ENCODE data around the gene CHPT1.

The CHPT1 gene

GRCh38 chr12:101767537-101767936 lies 70.1 kb downstream of the CHPT1 start:
- no peaks in the 10 kb centered on the region for H3K27me3 ChIP-seq (ENCODE audit: insufficient read depth, poor library complexity, severe bottlenecking)
- no peak overlapping the region for H3K27ac ChIP-seq (replicated peaks)
- TF ChIP-seq GABPA (IDR thresholded peaks at IDR 0.05; ENCODE audit: low read depth) (no peak), SPI1 (IDR thresholded peaks at IDR 0.05; ENCODE audit: borderline replicate concordance, low read depth) (no peak), POLR2AphosphoS5 (IDR thresholded peaks at IDR 0.05; ENCODE audit: low read depth) (no peak), REST (IDR thresholded peaks at IDR 0.05; ENCODE audit: insufficient replicate concordance, low read depth) (no peak), CTCF (IDR thresholded peaks at IDR 0.05; ENCODE audit: insufficient read depth, low read length) (no peak)
- no peak overlapping the region for H3K4me3 ChIP-seq (replicated peaks; ENCODE audit: insufficient read depth, low read length)
- DNase-seq (ENCODE audit: low read depth in 1 of 2, low spot score in 1 of 2), result no peak

GRCh38 chr12:101768781-101769180 lies 71.3 kb downstream of the CHPT1 start:
- no peak overlapping the region for H3K27ac ChIP-seq (replicated peaks)
- no peaks in the 10 kb centered on the region for H3K27me3 ChIP-seq (ENCODE audit: insufficient read depth, poor library complexity, severe bottlenecking)
- TF ChIP-seq REST (IDR thresholded peaks at IDR 0.05; ENCODE audit: insufficient replicate concordance, low read depth), result no peak
- TF ChIP-seq CTCF (IDR thresholded peaks at IDR 0.05; ENCODE audit: insufficient read depth, low read length), result no peak
- no peak for TF ChIP-seq GABPA (IDR thresholded peaks at IDR 0.05; ENCODE audit: low read depth)
- TF ChIP-seq SPI1 (IDR thresholded peaks at IDR 0.05; ENCODE audit: borderline replicate concordance, low read depth), result no peak
- no peak for TF ChIP-seq POLR2AphosphoS5 (IDR thresholded peaks at IDR 0.05; ENCODE audit: low read depth)
- H3K4me3 ChIP-seq (replicated peaks; ENCODE audit: insufficient read depth, low read length), result no peak overlapping the region
- no peak for DNase-seq (ENCODE audit: low read depth in 1 of 2, low spot score in 1 of 2)

- no peak for TF ChIP-seq SPI1 (IDR thresholded peaks at IDR 0.05; ENCODE audit: borderline replicate concordance, low read depth)
- TF ChIP-seq POLR2AphosphoS5 (IDR thresholded peaks at IDR 0.05; ENCODE audit: low read depth), result no peak
- no peak for TF ChIP-seq GABPA (IDR thresholded peaks at IDR 0.05; ENCODE audit: low read depth)
- no peak for TF ChIP-seq REST (IDR thresholded peaks at IDR 0.05; ENCODE audit: insufficient replicate concordance, low read depth)
- TF ChIP-seq CTCF (IDR thresholded peaks at IDR 0.05; ENCODE audit: insufficient read depth, low read length), result no peak
- no peak for DNase-seq (ENCODE audit: low read depth in 1 of 2, low spot score in 1 of 2)
- Histone ChIP-seq H3K27ac (replicated peaks) (no peak overlapping the region), H3K4me3 (replicated peaks; ENCODE audit: insufficient read depth, low read length) (no peak overlapping the region), H3K27me3 (ENCODE audit: insufficient read depth, poor library complexity, severe bottlenecking) (no peaks in the 10 kb centered on the region)
Measured at GRCh38 chr12:101769865-101770264, 72.4 kb downstream of the CHPT1 start.
